Hepatocyte (in vitro differentiated cells): ENCODE measurements around the gene RUNX1. TPM values are rescaled to one million over a fixed set of nuclear protein-coding genes. Genes with fewer than 3 reads are reported as not detected.

Experiments used
- DNase-seq: peaks from one replicate; pipeline ENCODE4 v3.0.0-alpha.2; 2016; ENCODE audit warnings: low spot score
- H2AFZ ChIP-seq: fragments of 200-600 bp; sonication (generic); 2 replicates; pipeline ENCODE4 v1.6.0; 2016; ENCODE audit warnings: antibody characterized with exemption, mild to moderate bottlenecking
- H3K27ac ChIP-seq: fragments of 200-600 bp; sonication (generic); 2 replicates; pipeline ENCODE4 v1.5.1; 2016; ENCODE audit warnings: mild to moderate bottlenecking
- H3K27me3 ChIP-seq: fragments of 200-600 bp; sonication (generic); 2 replicates; pipeline ENCODE4 v1.6.1; 2016
- H3K36me3 ChIP-seq: fragments of 200-600 bp; sonication (generic); replicated peaks from 2 replicates; pipeline ENCODE4 v1.5.1; 2016; ENCODE audit warnings: low read depth; ENCODE audit not compliant: insufficient read depth
- H3K4me1 ChIP-seq: fragments of 200-600 bp; sonication (generic); 2 replicates; pipeline ENCODE4 v1.5.1; 2016; ENCODE audit warnings: mild to moderate bottlenecking, moderate library complexity; ENCODE audit not compliant: insufficient read depth
- H3K4me2 ChIP-seq: fragments of 200-600 bp; sonication (generic); 2 replicates; pipeline ENCODE4 v1.6.0; 2016
- H3K4me3 ChIP-seq: fragments of 200-600 bp; sonication (generic); 2 replicates; pipeline ENCODE4 v1.5.1; 2016; ENCODE audit warnings: mild to moderate bottlenecking
- H3K79me2 ChIP-seq: fragments of 200-600 bp; sonication (generic); 2 replicates; pipeline ENCODE4 v1.6.0; 2017; ENCODE audit warnings: mild to moderate bottlenecking
- H3K9me2 ChIP-seq: fragments of 200-600 bp; sonication (generic); replicated peaks from 2 replicates; pipeline ENCODE4 v1.6.0; 2017; ENCODE audit warnings: mild to moderate bottlenecking; ENCODE audit not compliant: insufficient read depth
- H3K9me3 ChIP-seq: fragments of 200-600 bp; sonication (generic); 2 replicates; pipeline ENCODE4 v1.5.1; 2016; ENCODE audit warnings: low read depth, mild to moderate bottlenecking
- H4K20me1 ChIP-seq: fragments of 200-600 bp; sonication (generic); 2 replicates; pipeline ENCODE4 v1.6.0; 2016; ENCODE audit warnings: mild to moderate bottlenecking; ENCODE audit not compliant: insufficient read depth, poor library complexity, severe bottlenecking
- CTCF ChIP-seq: fragments of 200-600 bp; sonication (generic); IDR thresholded peaks from 2 replicates; pipeline ENCODE4 v1.5.1; 2016; ENCODE audit warnings: antibody characterized with exemption, mild to moderate bottlenecking; ENCODE audit not compliant: poor library complexity
- EZH2 ChIP-seq: fragments of 200-600 bp; sonication (generic); IDR thresholded peaks from 2 replicates; pipeline ENCODE4 v1.6.1; 2016; ENCODE audit warnings: antibody characterized with exemption, mild to moderate bottlenecking, borderline replicate concordance
- EZH2phosphoT487 ChIP-seq: fragments of 200-600 bp; sonication (generic); IDR thresholded peaks from one replicate; pipeline ENCODE4 v1.6.1; 2018; ENCODE audit warnings: antibody characterized with exemption, mild to moderate bottlenecking, low read depth, moderate library complexity; ENCODE audit not compliant: unreplicated experiment, severe bottlenecking
- WGBS: methylation state at CpG from one replicate; pipeline ENCODE4 v1.1.6; 2016; ENCODE audit warnings: low lambda C conversion rate; ENCODE audit errors: missing lambda C conversion rate; 5-methylcytosine and 5-hydroxymethylcytosine counted together
- polyA plus RNA-seq: library from polyadenylated mRNA; unstranded; fragments of >200 nt; fragmentation: Nextera tagmentation; extraction: Ambion mirVana; gene quantifications from 2 replicates; pipeline ENCODE4 v1.2.1, GENCODE V29; 2016
- total RNA-seq: library from RNA; depleted of rRNA; stranded (reverse); fragments of >200 nt; gene quantifications from 2 replicates; pipeline ENCODE4 v1.2.3, GENCODE V29; 2014

The RUNX1 gene
- total and polyA plus RNA-seq, 2 experiments from 2014 or later: 8.5 to 10.9 TPM

GRCh38 chr21:35038772-35039319 is 10.3 kb downstream of the RUNX1 start:
- WGBS: 64% methylated on average over 5 of the region's 5 CpGs
- H3K9me2 ChIP-seq: no peaks in the 10 kb centered on the region
- no peak overlapping the region for H2AFZ ChIP-seq
- H4K20me1 ChIP-seq: no peaks in the 10 kb centered on the region
- no peak overlapping the region for H3K4me3 ChIP-seq
- DNase-seq: no peak
- H3K9me3 ChIP-seq: no peaks in the 10 kb centered on the region
- no peak overlapping the region for H3K27ac ChIP-seq
- H3K27me3 ChIP-seq: no peaks in the 10 kb centered on the region
- no peak overlapping the region for H3K4me2 ChIP-seq
- TF ChIP-seq EZH2 (no peak), EZH2phosphoT487 (no peak), CTCF (no peak)
- no peaks in the 10 kb centered on the region for H3K36me3 ChIP-seq
- no peaks in the 10 kb centered on the region for H3K79me2 ChIP-seq
- peaks cover 7% of the 10 kb centered on the region for H3K4me1 ChIP-seq

- no peak for DNase-seq
- Histone ChIP-seq H2AFZ (no peak overlapping the region), H3K27ac (no peak overlapping the region), H3K9me3 (no peaks in the 10 kb centered on the region), H3K27me3 (no peaks in the 10 kb centered on the region), H3K4me2 (no peak overlapping the region), H3K4me3 (no peak overlapping the region), H3K4me1 (peaks cover 7% of the 10 kb centered on the region), H3K36me3 (no peaks in the 10 kb centered on the region), H3K9me2 (no peaks in the 10 kb centered on the region), H4K20me1 (no peaks in the 10 kb centered on the region), H3K79me2 (no peaks in the 10 kb centered on the region)
- WGBS: 95% methylated on average over 7 of the region's 7 CpGs
- no peak for TF ChIP-seq EZH2
- no peak for TF ChIP-seq CTCF
- no peak for TF ChIP-seq EZH2phosphoT487
Measured at GRCh38 chr21:35037384-35037765, 11.7 kb downstream of the RUNX1 start.

GRCh38 chr21:35036465-35037383 is 12.4 kb downstream of the RUNX1 start:
- TF ChIP-seq EZH2: no peak
- no peak for TF ChIP-seq EZH2phosphoT487
- TF ChIP-seq CTCF: no peak
- Histone ChIP-seq H3K27ac (no peak overlapping the region), H3K4me3 (no peak overlapping the region), H3K4me1 (peaks cover 7% of the 10 kb centered on the region), H3K9me3 (no peaks in the 10 kb centered on the region), H2AFZ (no peak overlapping the region), H3K27me3 (no peaks in the 10 kb centered on the region), H3K4me2 (no peak overlapping the region), H3K36me3 (no peaks in the 10 kb centered on the region), H4K20me1 (no peaks in the 10 kb centered on the region), H3K79me2 (no peaks in the 10 kb centered on the region), H3K9me2 (no peaks in the 10 kb centered on the region)
- no peak for DNase-seq
- WGBS: 86% methylated on average over 11 of the region's 11 CpGs
